Gastroesophageal sphincter (tissue), 4 donors: ENCODE results near the gene TRIO. TPM values are rescaled to one million over a fixed set of nuclear protein-coding genes. Genes with fewer than 3 reads are reported as not detected.

Source experiments
- ATAC-seq: fragments of 150-250 bp; one replicate; pipeline ENCODE4 v1.9.1; 2016; ENCODE audit warnings: mild to moderate bottlenecking, moderate library complexity
- H3K27ac ChIP-seq, 4 donors: fragments of 200-600 bp; sonication (generic) in 3 of 4; 1 replicate in 3 of 4; 2 replicates in 1 of 4; pipeline ENCODE4 v1.5.1; 2016 to 2019
- H3K27me3 ChIP-seq: fragments of 200-600 bp; sonication (generic); one replicate; pipeline ENCODE4 v1.5.1; 2019
- H3K36me3 ChIP-seq, 2 donors: fragments of 200-600 bp; sonication (generic); one replicate each; pipeline ENCODE4 v1.5.1; 2019; ENCODE audit warnings: control low read depth in 1 of 2
- H3K4me1 ChIP-seq, 3 donors: fragments of 200-600 bp; sonication (generic); 1 replicate in 2 of 3; 2 replicates in 1 of 3; pipeline ENCODE4 v1.5.1; 2016 to 2019; ENCODE audit warnings: control low read depth in 2 of 3
- H3K4me3 ChIP-seq, 2 donors: fragments of 200-600 bp; sonication (generic); one replicate each; pipeline ENCODE4 v1.5.1; 2019; ENCODE audit warnings: mild to moderate bottlenecking in 1 of 2, moderate library complexity in 1 of 2
- H3K9me3 ChIP-seq, 3 donors: fragments of 200-600 bp; sonication (generic); one replicate each; pipeline ENCODE4 v1.5.1; 2017 to 2019; ENCODE audit warnings: control low read depth in 2 of 3
- EP300 ChIP-seq: sonication (generic); formaldehyde crosslinking; IDR thresholded peaks from one replicate; pipeline ENCODE4 v1.6.1; 2017; ENCODE audit warnings: antibody characterized with exemption, mild to moderate bottlenecking
- POLR2A ChIP-seq, 2 donors: fragments of 450-650 bp; IDR thresholded peaks; one replicate each; pipeline ENCODE4 v1.6.1; 2017; ENCODE audit warnings: antibody characterized with exemption in 2 of 2, mild to moderate bottlenecking in 2 of 2, moderate library complexity in 1 of 2
- POLR2AphosphoS5 ChIP-seq: sonication (generic); formaldehyde crosslinking; IDR thresholded peaks from one replicate; pipeline ENCODE4 v1.6.1; 2017; ENCODE audit warnings: antibody characterized with exemption
- WGBS, 2 donors: methylation state at CpG; one replicate each; pipeline ENCODE4 v1.1.5; 2018; ENCODE audit warnings: low coverage in 1 of 2; 5-methylcytosine and 5-hydroxymethylcytosine counted together
- total RNA-seq, 4 donors: library from RNA; depleted of rRNA; stranded (reverse); fragments of >200 nt; gene quantifications; one replicate each; pipeline ENCODE4 v1.1.0, GENCODE V29; 2016
- TF ChIP-seq, protein P1 (sequence below), 4 experiments: fragments of 200-600 bp in 2 of 4; fragments of 450-650 bp in 2 of 4; sonication (generic) in 1 of 4; IDR thresholded peaks; one replicate each; pipeline ENCODE4 v1.5.1; 2017 to 2019; ENCODE audit warnings: antibody characterized with exemption in 4 of 4, mild to moderate bottlenecking in 2 of 4, moderate library complexity in 2 of 4

TRIO gene
- total RNA-seq, 4 donors from 2014 or later = 69.2 to 257 (median 172) TPM

DNA sequence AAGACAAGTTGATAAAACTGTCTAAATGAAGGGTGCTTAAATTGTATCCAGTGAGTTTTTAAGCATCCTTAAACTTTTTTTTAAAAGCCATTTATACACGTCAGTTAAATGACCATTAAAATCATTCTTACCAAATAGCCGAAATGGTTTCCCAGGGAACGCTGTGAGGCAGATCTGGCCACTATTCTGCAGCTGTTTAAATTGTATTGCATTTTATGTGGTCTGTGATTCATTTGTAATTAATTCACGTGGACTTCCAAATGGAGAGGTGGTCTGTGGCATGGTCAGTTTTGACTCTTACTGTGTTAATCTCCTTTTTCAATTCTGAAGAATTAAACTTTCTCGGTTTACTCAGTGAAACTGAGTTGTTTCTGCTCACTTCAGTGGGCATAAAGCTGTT lies 324.7 kb downstream of the TRIO start:
- 75 to 91% methylated on average over 3 to 5 of the region's 5 CpGs for WGBS, 2 donors
- no peak for ATAC-seq
- Histone ChIP-seq H3K4me1 (peaks cover 0 to 11% (median 0%) of the 10 kb centered on the region in 3 donors), H3K9me3 (no peaks in the 10 kb centered on the region), H3K27me3 (no peaks in the 10 kb centered on the region), H3K27ac (no peak overlapping the region), H3K4me3 (no peak overlapping the region), H3K36me3 (peaks cover under 1 to 88% of the 10 kb centered on the region in 2 donors)
- no peak for TF ChIP-seq EP300
- TF ChIP-seq POLR2A (IDR thresholded peaks at IDR 0.05) = no peak

DNA sequence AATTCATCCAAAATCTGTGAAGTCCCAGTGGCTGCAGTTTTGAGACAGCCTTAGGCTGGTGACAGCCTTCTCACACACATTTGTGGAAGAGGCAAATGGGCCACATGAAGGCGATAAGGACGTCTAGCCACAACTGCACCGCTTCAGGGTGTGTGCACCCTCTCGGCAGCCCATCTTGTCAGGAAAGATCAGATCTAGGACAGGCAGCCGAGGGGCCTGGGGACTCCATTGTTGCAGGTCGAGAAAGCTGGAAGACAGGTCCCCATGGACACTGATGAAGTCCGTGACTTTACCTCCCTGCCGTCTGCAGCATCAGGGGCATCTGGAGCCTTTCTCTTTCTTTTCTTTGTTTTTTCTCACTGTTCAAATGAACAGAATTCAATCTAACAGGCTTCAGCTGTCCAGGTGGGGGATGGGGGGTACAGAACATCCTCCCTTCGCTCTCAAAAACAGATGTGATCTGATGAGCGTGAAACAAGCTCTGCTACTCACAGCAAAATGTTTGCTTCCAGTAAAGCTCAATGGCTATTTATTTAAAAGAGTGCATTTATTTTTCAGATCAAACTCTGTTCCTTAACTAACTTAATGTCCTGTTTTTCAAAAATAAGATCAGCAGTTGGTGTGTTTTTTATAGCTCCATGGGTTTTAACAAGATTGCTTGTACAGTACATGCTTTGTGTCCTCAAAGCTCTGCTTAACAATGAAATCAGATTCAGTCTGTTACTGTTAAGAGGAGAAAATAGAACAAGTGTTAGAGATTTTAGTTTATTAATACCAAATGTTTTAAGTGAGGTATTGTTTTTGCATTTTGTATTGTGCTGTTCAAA lies 326.6 kb downstream of the TRIO start:
- TF ChIP-seq POLR2A (IDR thresholded peaks at IDR 0.05) (no peak), POLR2AphosphoS5 (no peak), EP300 (no peak)
- TF ChIP-seq, protein P1, sequence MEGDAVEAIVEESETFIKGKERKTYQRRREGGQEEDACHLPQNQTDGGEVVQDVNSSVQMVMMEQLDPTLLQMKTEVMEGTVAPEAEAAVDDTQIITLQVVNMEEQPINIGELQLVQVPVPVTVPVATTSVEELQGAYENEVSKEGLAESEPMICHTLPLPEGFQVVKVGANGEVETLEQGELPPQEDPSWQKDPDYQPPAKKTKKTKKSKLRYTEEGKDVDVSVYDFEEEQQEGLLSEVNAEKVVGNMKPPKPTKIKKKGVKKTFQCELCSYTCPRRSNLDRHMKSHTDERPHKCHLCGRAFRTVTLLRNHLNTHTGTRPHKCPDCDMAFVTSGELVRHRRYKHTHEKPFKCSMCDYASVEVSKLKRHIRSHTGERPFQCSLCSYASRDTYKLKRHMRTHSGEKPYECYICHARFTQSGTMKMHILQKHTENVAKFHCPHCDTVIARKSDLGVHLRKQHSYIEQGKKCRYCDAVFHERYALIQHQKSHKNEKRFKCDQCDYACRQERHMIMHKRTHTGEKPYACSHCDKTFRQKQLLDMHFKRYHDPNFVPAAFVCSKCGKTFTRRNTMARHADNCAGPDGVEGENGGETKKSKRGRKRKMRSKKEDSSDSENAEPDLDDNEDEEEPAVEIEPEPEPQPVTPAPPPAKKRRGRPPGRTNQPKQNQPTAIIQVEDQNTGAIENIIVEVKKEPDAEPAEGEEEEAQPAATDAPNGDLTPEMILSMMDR (IDR thresholded peaks at IDR 0.05) = no peak
- WGBS, 2 donors = 82 to 83% methylated on average over 7 of the region's 10 CpGs
- Histone ChIP-seq H3K4me3 (no peak overlapping the region), H3K9me3 (no peaks in the 10 kb centered on the region), H3K27me3 (no peaks in the 10 kb centered on the region), H3K36me3 (peaks cover 3 to 88% of the 10 kb centered on the region in 2 donors), H3K4me1 (peaks cover 0 to 8% (median 0%) of the 10 kb centered on the region in 3 donors), H3K27ac (no peak overlapping the region)
- no peak for ATAC-seq

DNA sequence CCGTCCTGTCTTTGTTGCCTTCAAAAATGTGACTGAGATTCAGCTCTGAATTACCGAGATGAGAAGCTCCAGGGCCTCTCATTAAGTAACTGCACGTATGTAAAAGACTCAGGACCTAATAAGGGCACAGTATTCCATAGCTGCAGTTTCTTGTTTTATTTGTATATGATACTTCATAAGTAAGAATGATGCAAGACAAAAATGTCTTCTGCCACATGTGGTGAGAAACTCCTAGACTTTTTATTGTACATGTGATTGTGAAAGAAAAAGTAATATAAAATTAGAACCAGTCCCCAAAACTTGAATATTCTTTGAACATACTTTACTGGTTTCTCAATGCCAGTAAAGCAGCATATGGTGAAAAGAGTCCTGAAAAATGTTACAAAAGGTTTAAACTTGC lies 328.4 kb downstream of the TRIO start:
- Histone ChIP-seq H3K36me3 (peaks cover 3 to 88% of the 10 kb centered on the region in 2 donors), H3K27me3 (no peaks in the 10 kb centered on the region), H3K27ac (no peak overlapping the region), H3K4me3 (no peak overlapping the region), H3K4me1 (peaks cover 0 to 3% (median 0%) of the 10 kb centered on the region in 3 donors), H3K9me3 (no peaks in the 10 kb centered on the region)
- ATAC-seq = no peak
- 87% methylated on average over 3 of the region's 3 CpGs; no CpG with 5 or more reads in 1 of the 2 donors for WGBS, 2 donors
- no peak for TF ChIP-seq EP300
- TF ChIP-seq, protein P1 (IDR thresholded peaks at IDR 0.05) = no peak
- no peak for TF ChIP-seq POLR2A (IDR thresholded peaks at IDR 0.05)
- TF ChIP-seq POLR2AphosphoS5 = no peak

DNA sequence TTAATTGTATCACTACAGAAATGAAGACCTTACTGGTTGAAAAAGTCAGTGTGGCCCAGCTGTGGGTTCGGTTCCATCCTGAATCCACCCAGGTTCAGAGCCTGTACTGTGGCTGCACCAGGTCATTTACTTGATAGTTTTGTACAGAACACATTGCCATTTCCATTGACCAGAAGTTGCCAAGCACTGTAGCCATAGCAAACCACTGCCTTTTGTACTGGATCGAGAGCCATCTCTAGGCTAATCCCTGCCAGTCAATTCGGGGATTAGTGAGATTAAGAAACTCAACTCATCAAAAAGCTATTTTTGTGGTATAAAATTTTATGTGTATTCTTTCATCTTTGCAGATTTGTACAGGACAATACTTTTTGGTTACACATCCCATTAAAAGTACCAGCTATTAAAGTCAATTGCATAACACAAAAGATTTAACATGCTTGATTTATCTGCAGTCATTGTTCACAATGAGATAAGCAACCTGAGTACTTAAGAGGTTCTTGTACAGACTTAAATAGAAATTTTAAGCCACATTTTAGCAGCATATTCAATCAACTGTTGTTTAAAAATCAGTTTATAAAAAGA lies 329.9 kb downstream of the TRIO start:
- no peak for TF ChIP-seq POLR2AphosphoS5
- no peak for TF ChIP-seq EP300
- Histone ChIP-seq H3K9me3 (no peaks in the 10 kb centered on the region), H3K4me3 (no peak overlapping the region), H3K36me3 (peaks cover 7 to 88% of the 10 kb centered on the region in 2 donors), H3K4me1 (peaks cover 0 to 8% (median 0%) of the 10 kb centered on the region in 3 donors), H3K27ac (no peak overlapping the region), H3K27me3 (no peaks in the 10 kb centered on the region)
- ATAC-seq = no peak
- 77 to 79% methylated on average over 3 of the region's 3 CpGs for WGBS, 2 donors

DNA sequence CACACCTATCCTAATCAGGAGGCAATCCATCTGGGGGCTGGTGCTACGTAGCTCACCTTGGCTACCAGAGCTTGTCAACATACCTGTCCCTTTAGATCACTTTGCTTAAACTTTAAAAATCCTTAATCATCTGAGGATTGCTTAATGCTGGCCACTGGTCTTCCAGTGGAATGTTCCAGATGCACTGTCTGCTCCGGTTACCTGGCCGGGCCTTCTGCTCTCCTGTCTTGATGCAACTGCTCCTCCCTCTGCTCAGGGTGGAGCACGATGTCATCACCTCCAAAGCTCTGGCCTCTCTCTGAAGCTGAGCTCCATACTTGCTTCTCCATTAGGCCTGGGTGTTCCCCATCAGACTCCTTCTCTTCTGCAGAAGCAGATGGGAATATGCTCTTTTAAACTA lies 331.9 kb downstream of the TRIO start:
- no peaks in the 10 kb centered on the region for H3K27me3 ChIP-seq
- H3K4me1 ChIP-seq = peaks cover 0 to 8% (median 0%) of the 10 kb centered on the region in 3 donors
- 83 to 95% methylated on average over 2 to 4 of the region's 4 CpGs for WGBS, 2 donors
- H3K27ac ChIP-seq = no peak overlapping the region
- ATAC-seq = no peak
- H3K4me3 ChIP-seq = no peak overlapping the region
- peaks cover 7 to 97% of the 10 kb centered on the region in 2 donors for H3K36me3 ChIP-seq
- no peak for TF ChIP-seq EP300
- TF ChIP-seq, protein P1 (IDR thresholded peaks at IDR 0.05) = no peak
- TF ChIP-seq POLR2A (IDR thresholded peaks at IDR 0.05) = no peak
- TF ChIP-seq POLR2AphosphoS5 = no peak
- no peaks in the 10 kb centered on the region for H3K9me3 ChIP-seq
